GM06990 (cell line): Measurements from ENCODE around the gene SYT1.

Source experiments
- DNase-seq: peaks from one replicate; pipeline ENCODE4 v3.0.0-alpha.2; 2011; ENCODE audit not compliant: insufficient read length; ENCODE audit errors: extremely low read depth
- H3K27me3 ChIP-seq: replicated peaks from 2 replicates; pipeline ENCODE4 v1.6.0; 2011; ENCODE audit warnings: low read length; ENCODE audit not compliant: control insufficient read depth, insufficient read depth
- H3K36me3 ChIP-seq: 2 replicates; pipeline ENCODE4 v1.5.1; 2011; ENCODE audit warnings: low read length; ENCODE audit not compliant: control insufficient read depth, insufficient read depth
- H3K4me3 ChIP-seq: replicated peaks from 2 replicates; pipeline ENCODE4 v1.5.1; 2011; ENCODE audit warnings: low read depth, mild to moderate bottlenecking, control low read depth, low read length
- CTCF ChIP-seq: IDR thresholded peaks from 2 replicates; pipeline ENCODE4 v1.5.1; 2011; ENCODE audit warnings: low read length, control low read depth, mild to moderate bottlenecking, inconsistent platforms; ENCODE audit not compliant: insufficient read depth, poor library complexity, severe bottlenecking

Gene SYT1

GRCh38 chr12:78870539-78870938 is 6.0 kb downstream of the SYT1 start:
- H3K27me3 ChIP-seq: no peaks in the 10 kb centered on the region
- DNase-seq: no peak
- no peaks in the 10 kb centered on the region for H3K36me3 ChIP-seq
- H3K4me3 ChIP-seq: no peak overlapping the region
- no peak for TF ChIP-seq CTCF

GRCh38 chr12:78871566-78871965 is 7.0 kb downstream of the SYT1 start:
- DNase-seq: no peak
- H3K4me3 ChIP-seq: no peak overlapping the region
- no peaks in the 10 kb centered on the region for H3K27me3 ChIP-seq
- H3K36me3 ChIP-seq: no peaks in the 10 kb centered on the region
- TF ChIP-seq CTCF: no peak

- DNase-seq: no peak
- no peaks in the 10 kb centered on the region for H3K36me3 ChIP-seq
- no peak overlapping the region for H3K4me3 ChIP-seq
- no peaks in the 10 kb centered on the region for H3K27me3 ChIP-seq
- TF ChIP-seq CTCF: no peak
Measured at GRCh38 chr12:78878459-78878858, 13.9 kb downstream of the SYT1 start.

GRCh38 chr12:78878866-78879265 is 14.3 kb downstream of the SYT1 start:
- H3K4me3 ChIP-seq: no peak overlapping the region
- no peaks in the 10 kb centered on the region for H3K36me3 ChIP-seq
- no peak for DNase-seq
- H3K27me3 ChIP-seq: no peaks in the 10 kb centered on the region
- TF ChIP-seq CTCF: no peak

GRCh38 chr12:78880078-78880477 is 15.5 kb downstream of the SYT1 start:
- Histone ChIP-seq H3K36me3 (no peaks in the 10 kb centered on the region), H3K27me3 (no peaks in the 10 kb centered on the region), H3K4me3 (no peak overlapping the region)
- TF ChIP-seq CTCF: no peak
- DNase-seq: no peak

- Histone ChIP-seq H3K27me3 (no peaks in the 10 kb centered on the region), H3K36me3 (no peaks in the 10 kb centered on the region), H3K4me3 (no peak overlapping the region)
- DNase-seq: no peak
- TF ChIP-seq CTCF: no peak
Measured at GRCh38 chr12:78881685-78882084, 17.1 kb downstream of the SYT1 start.
